Coronary artery (tissue), 2 donors: Measurements from ENCODE around the gene TAOK1.

Experiments
- DNase-seq: peaks from one replicate; pipeline ENCODE4 v3.0.0-alpha.2; 2017; ENCODE audit warnings: low spot score
- H3K27ac ChIP-seq, 2 donors: fragments of 200-600 bp; sonication (generic); one replicate each; pipeline ENCODE4 v1.5.1; 2016 to 2019
- H3K4me3 ChIP-seq: fragments of 200-600 bp; sonication (generic); 2 replicates; pipeline ENCODE4 v1.5.1; 2016; ENCODE audit warnings: mild to moderate bottlenecking, moderate library complexity
- TF ChIP-seq, protein P1 (sequence below): fragments of 200-600 bp; sonication (generic); IDR thresholded peaks from one replicate; pipeline ENCODE4 v1.5.1; 2019; ENCODE audit warnings: antibody characterized with exemption

TAOK1 gene

GRCh38 chr17:29393436-29393835 lies 3.3 kb downstream of the TAOK1 start:
- no peak for DNase-seq
- peak overlapping the region in 1 of 2 donors; percentile 45 for H3K27ac ChIP-seq
- TF ChIP-seq, protein P1, sequence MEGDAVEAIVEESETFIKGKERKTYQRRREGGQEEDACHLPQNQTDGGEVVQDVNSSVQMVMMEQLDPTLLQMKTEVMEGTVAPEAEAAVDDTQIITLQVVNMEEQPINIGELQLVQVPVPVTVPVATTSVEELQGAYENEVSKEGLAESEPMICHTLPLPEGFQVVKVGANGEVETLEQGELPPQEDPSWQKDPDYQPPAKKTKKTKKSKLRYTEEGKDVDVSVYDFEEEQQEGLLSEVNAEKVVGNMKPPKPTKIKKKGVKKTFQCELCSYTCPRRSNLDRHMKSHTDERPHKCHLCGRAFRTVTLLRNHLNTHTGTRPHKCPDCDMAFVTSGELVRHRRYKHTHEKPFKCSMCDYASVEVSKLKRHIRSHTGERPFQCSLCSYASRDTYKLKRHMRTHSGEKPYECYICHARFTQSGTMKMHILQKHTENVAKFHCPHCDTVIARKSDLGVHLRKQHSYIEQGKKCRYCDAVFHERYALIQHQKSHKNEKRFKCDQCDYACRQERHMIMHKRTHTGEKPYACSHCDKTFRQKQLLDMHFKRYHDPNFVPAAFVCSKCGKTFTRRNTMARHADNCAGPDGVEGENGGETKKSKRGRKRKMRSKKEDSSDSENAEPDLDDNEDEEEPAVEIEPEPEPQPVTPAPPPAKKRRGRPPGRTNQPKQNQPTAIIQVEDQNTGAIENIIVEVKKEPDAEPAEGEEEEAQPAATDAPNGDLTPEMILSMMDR = no peak
- peak overlapping the region; percentile 99 for H3K4me3 ChIP-seq

DNA sequence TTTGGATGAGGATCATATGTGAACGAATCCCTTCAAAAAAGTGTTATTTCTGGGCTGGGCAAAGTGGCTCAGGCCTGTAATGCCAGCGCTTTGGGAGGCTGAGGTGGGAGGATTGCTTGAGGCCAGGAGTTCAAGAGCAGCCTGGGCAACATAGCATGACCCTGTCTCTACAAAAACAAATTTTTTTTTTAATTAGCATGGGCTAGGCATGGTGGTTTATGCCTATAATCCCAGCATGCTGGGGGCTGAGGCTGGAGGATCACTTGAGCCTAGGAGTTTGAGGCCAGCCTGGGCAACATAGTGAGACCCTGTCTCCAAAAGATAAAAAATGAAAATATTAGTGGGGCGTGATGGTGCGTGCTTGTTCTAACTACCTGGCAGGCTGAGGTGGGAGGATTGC lies 4.6 kb downstream of the TAOK1 start:
- Histone ChIP-seq H3K4me3 (no peak overlapping the region), H3K27ac (no peak overlapping the region)
- TF ChIP-seq, protein P1 = no peak
- DNase-seq = no peak

- H3K27ac ChIP-seq = no peak overlapping the region
- TF ChIP-seq, protein P1 = no peak
- DNase-seq = no peak
- H3K4me3 ChIP-seq = no peak overlapping the region
Observed at GRCh38 chr17:29396066-29396465, 5.9 kb downstream of the TAOK1 start.

DNA sequence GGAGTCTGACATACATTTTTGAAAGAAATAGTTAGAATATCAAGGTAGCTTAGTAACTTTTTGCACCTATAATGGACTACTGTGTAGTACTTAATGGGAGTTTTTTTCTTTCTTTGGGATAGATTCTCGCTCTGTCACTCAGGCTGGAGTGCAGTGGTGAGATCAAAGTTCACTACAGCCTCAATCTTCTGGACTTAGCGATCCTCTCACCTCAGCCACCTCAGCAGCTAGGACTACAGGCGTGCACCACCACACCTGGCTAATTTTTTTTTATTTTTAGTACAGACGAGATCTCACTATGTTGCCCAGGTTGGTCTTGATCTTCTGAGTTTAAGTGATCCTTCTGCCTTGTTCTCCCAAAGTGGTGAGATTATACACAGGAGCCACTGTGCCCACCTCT lies 9.5 kb downstream of the TAOK1 start:
- DNase-seq = no peak
- Histone ChIP-seq H3K27ac (no peak overlapping the region), H3K4me3 (no peak overlapping the region)
- TF ChIP-seq, protein P1 = no peak

- TF ChIP-seq, protein P1 = no peak
- Histone ChIP-seq H3K27ac (no peak overlapping the region), H3K4me3 (no peak overlapping the region)
- DNase-seq = no peak
Observed at GRCh38 chr17:29400818-29401217, 10.7 kb downstream of the TAOK1 start.

DNA sequence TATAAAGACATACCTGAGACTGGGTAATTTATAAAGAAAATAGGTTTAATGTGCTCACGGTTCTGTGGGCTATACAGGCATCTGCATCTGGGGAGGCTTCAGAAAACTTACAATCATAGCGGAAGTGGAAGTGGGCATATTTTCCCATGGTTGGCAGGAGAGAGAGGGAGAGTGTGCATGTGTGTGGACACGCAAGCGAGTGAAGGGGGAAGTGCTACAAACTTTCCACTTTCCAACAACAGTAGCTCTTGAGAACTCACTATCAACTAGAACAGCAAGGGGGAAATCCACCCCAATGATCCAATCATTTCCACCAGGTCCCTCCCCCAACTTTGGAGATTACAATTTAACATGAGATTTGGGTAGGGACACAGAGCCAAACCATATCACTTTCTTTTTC lies 11.1 kb downstream of the TAOK1 start:
- Histone ChIP-seq H3K27ac (no peak overlapping the region), H3K4me3 (no peak overlapping the region)
- TF ChIP-seq, protein P1 = no peak
- DNase-seq = no peak

GRCh38 chr17:29407856-29408255 lies 17.7 kb downstream of the TAOK1 start:
- no peak for DNase-seq
- H3K4me3 ChIP-seq = no peak overlapping the region
- H3K27ac ChIP-seq = no peak overlapping the region
- TF ChIP-seq, protein P1 = no peak
